ENCODE results near the gene DHRS12. TPM values are rescaled to one million over a fixed set of nuclear protein-coding genes. Genes with fewer than 3 reads are reported as not detected.

Gene DHRS12
- polyA plus RNA-seq, 4 donors = 20.3 to 21.9 (median 21.0) TPM

DNA sequence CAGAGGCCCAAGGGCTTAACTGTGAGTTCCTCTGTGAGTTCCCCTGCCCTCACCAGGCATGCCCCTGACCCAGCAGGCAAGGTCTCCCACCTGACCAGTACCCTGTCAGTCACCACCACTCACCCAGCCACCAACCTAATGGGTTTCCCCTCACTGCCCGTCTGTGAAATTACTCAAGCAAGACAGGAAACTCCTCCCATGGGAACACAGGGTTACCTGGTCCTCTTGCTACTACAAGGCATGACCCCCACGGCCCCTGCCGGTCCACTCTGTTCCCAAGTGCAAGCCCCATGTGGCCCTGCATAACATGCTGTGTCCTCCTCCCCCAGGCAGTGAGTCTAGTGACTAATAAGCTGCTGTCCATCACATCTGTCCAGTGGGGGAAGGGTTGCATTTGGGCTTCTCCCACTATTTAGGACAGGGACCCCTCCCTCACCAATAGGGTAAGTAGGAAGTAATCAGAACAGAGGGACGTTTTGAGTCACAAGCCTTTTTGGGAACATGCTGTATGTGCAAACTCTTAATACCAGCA is 8.0 kb upstream of the DHRS12 start:
- DNase-seq (ENCODE audit: low read depth in 4 of 4, low spot score in 2 of 4) = no peak

DNA sequence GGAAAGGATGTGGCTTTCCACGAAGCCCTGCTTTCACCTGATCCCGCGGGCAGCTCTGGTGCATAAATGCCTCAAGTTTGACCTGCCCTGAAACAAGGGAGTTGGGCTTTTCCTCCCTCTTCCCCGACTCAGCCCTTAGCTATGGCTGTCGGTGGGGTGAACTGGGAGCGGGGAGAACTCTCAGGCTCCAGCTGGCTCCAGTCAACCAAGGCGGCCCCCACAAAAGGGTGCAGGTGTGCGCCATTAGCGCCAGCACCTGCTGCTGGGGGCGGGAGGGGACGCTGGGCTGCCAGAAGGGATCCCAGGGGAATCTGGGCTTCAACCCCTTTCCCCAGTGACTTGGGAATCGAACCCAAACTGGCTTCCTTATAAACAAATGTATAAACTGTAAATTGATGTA is 7.1 kb upstream of the DHRS12 start:
- DNase-seq (ENCODE audit: low read depth in 4 of 4, low spot score in 2 of 4) = no peak

DNA sequence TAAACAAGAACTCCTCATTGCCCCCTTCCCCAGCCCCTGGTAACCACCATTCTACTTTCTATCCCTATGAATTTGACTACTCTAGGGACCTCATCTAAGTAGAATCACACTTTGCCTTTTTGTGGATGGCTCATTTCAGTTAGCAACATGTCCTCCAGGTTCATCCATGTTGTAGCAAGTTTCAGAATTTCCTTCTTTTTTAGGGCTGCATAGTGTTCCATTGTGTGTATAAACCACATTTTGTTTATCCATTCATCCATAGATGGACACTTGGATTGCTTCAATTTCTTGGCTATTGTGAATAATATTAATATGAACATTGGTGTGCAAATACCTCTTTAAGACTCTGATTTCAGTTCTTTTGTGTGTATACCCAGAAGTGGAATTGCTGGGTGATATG is 4.8 kb upstream of the DHRS12 start:
- no peak for DNase-seq (ENCODE audit: low read depth in 4 of 4, low spot score in 2 of 4)

DNA sequence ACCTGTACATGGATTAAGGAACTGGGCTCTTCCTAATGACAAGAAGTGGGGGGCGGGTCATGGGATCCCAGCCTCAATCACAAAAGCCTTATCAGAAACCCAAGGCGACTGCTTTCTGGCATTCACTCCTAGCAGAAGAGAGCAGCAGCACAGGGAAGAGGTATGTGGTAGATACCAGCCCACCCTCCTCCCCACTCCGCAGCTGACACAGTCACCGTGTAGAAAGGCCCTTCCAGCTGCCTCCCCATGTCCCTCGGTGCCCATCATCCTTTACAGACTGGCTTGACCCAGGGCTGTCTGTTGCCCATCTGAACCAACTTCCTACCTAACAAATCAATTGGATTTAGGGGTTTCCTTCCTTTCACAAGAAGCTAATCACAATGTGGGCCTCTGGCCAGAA is 3.1 kb upstream of the DHRS12 start:
- no peak for DNase-seq (ENCODE audit: low read depth in 4 of 4, low spot score in 2 of 4)

DNA sequence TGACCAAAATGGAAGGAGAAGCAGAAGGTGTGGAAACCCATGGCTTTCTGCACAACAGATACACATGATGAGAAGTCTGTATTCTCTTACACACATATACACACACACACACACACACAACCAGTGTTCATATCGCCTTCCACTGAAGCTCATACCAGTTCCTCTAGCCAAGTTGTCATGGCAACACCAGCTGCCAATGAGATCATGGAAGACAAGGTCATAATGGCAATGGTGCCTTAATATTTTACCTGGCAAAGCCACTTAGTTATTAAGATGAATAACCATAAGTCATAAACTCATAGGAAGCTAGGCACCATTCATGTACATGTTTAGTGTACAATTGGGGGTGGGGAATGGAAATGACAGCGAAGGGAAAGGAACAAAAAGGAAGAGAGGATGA is 2.6 kb upstream of the DHRS12 start:
- no peak for DNase-seq (ENCODE audit: low read depth in 4 of 4, low spot score in 2 of 4)

DNA sequence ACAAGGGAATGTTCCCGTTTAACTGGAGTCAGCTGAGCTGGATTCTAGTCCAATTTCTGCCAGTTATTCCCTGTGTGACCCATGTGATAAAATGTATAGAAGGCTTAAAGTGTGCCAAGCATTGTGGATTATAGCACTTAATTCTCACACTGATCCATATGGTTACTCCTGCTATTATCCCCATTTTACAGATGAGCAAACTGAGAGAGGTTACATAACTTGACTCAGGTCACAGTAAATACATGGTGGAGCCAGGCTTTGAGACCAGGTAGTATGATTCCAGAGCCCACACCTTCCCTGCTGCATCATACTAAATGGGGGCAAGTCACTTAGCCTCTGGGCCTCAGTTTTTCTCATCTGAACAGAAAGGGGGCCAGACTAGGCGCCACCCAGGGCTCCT is 2.0 kb upstream of the DHRS12 start:
- DNase-seq (ENCODE audit: low read depth in 4 of 4, low spot score in 2 of 4) = no peak

DNA sequence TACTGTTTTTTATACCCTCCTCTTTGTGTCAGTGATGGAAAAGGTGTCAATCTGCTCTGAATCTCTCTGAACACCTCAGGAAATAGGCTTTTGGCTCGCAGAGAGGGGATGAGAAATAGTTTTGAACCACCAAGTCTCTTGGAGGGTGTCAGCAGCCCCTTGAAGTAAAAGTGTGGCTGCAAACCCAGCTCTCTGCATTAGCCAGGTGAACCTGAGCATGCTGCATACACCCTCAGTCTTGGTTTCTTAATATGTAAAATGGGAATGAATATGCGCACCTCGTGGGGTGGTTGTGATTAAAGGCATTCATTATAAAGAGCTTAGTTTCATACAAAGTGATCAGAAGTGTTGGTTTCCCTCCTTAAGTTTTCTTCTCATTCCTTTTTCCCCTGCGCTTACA is 1.4 kb upstream of the DHRS12 start:
- DNase-seq (ENCODE audit: low read depth in 4 of 4, low spot score in 2 of 4) = no peak

DNA sequence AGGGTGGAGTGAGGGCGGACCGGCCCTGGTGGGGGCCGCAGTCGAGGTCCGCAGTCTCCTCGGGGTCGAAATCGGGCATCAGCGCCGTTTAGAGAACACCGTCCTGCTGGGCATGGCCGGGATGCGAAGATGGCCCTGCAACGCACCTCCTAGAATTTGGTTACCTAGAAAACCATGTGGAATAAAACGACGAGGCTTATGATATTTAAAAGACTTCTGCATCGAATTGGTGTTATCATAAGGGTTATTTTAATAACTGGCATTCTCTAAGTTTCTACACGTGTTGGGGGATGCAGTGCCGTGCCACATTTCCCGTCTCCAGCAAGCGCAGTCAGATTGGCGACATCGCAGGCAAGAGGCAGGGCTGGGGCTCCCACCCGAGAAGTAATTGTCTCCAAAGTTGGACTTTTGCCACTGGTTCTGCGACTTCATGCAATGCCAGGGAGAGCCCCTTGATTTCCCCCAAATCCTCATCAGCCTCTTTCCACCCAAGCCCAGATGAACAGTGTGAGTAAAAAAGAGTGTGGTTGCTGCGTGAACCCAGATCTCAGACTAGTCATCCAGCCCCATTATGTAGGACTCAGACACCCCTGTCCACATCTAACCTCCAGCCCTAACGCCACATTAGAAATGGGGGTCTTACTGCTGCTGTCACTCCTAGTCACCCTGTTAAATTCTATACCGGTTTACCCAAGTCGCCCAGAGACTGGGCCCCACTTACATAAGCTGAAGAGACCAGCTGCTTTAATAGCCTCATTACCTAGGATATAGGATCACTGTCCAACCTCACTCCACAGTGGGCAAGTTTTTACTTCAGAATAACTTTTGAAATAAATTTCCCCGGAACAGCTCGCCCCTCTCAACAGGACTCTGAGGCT is 571 bp upstream of the DHRS12 start:
- peak in 1 of 4 donors; percentile 42 for DNase-seq (ENCODE audit: low read depth in 4 of 4, low spot score in 2 of 4)

DNA sequence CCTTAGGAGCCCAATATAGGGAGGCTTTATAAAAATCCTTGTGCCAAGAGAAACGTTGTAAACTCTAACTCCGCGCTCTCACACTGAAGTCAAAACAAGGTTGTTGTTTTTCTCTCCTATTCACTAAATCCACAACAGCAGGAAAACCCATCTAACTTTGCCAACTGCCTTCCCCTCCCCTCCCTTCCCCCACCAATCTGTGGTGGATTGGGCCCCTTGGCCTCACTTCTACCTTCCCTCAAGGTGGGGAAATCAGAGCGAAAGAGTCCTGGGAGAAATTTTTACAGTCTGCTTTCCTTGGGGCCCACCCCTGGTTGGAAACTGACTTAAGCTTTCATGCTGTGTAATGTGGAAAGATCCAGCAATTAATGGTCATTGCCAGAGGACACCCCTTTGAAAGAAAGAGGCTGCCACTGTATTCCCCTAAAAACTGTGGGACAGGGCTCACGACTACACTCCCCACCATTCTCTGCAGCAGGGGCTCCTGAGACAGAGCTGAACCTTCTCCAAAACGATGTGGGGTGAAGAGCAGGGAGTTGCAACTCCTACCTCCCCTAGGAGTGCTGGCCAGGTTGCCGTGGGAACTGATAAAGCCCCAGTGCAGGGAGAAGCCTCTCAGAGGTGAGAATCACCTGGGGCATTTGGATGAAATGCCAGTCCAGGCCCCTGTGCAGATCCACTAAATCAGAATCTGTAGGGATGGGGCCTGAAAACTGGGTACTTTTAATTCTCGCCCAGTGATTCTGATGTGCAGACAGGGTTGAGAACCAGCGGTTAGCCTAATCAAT is 1.1 kb downstream of the DHRS12 start:
- DNase-seq (ENCODE audit: low read depth in 4 of 4, low spot score in 2 of 4) = no peak

DNA sequence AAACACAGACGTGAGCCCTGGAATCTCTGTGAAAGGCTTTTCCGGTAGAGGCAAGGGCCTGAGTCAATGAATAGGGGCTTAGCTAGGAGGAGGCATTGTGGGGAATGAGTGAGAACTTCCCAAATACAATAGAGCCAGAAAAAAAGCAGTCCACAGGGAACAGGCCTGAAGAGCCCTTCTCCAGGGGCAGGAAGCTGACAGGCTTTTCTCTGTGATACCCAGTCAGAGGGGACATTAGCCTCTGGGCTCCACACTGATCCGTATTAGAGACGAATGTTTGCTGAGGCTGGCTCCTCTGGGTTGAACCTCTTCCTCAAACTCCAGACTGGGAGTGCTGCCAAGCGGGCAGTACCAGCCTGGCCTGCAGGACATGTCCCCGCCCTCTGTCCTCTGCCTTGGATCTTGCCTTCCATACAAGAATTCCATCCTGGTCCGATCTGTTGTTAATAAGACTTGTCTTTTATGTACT is 2.3 kb downstream of the DHRS12 start:
- DNase-seq (ENCODE audit: low read depth in 4 of 4, low spot score in 2 of 4) = no peak

DNA sequence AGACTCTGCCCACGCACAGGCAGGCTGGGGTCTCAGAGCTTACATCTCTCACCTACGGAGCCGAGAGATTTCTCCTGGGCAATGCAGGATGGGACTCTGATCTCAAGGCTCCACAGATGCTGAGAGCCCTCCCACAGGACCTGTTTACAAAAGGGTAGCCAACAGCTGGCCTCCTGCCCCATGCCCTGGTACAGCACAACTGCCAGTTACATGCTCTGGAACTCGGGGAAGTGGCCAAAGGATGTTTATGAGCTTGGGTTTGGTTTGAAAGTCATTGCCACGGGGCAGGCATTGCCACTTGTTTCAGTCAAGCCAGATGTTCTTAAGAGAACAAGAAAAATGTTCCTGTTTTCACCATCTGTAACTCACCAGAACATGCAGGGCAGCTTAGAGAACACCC is 3.5 kb downstream of the DHRS12 start:
- no peak for DNase-seq (ENCODE audit: low read depth in 4 of 4, low spot score in 2 of 4)

DNA sequence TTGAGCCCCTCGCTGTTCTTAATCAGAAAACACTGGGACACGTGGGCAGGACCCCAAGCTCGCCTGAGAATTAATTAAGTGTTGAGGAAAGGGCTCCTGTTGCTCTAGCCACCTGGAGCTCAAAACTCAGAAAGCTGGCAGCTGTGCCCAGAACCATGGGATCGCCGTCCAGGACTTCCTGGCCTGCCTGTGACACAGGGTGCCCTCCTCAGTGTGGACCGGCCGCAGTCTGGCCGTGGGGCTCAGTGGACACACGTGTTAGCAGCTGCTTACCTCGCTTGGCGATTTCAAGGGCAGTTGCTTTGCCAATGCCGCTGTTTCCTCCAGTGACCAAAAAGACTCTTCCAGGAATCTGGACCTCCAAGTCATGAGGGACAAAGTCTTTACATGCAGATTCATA is 4.7 kb downstream of the DHRS12 start:
- no peak for DNase-seq (ENCODE audit: low read depth in 4 of 4, low spot score in 2 of 4)

DNA sequence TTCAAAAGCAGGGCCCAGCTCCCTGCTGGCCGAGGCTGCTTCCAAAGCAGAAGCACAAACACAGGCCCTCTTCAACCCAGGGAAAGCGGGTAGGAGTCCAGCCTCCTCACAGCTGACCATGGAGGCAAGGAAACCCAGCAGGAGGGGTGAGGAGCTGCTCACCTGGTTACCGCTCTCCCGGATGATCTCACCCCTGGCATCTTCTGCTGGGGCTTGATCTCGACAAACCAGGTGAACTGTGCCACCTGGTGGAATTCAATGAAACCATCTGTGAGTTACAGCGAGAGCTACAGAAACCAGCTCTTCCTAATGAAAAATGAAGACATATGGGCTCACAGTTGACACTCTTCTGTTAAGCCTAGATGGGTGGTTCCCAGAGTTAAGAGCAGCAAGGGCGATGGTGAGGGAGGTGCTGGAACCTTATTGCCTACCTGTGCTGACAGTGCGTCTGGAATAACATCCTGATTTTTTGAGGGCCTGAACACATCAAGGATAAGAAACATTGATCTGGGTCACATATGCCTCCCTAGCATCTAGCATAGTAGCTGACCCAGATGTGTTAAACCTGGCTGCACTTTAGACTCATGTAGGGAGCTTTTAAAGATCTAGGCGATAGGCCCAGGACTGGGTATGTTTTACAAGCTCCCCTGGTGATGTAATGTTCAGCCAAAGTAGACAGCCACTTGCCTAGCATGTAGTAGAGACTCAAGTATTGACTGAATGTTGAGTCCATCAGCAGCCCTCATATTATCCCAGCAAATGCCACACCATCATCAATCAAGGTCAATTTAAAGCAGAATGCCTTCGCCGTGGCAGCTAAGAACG is 6.1 kb downstream of the DHRS12 start:
- peak in 1 of 4 donors; percentile 64 for DNase-seq (ENCODE audit: low read depth in 4 of 4, low spot score in 2 of 4)

DNA sequence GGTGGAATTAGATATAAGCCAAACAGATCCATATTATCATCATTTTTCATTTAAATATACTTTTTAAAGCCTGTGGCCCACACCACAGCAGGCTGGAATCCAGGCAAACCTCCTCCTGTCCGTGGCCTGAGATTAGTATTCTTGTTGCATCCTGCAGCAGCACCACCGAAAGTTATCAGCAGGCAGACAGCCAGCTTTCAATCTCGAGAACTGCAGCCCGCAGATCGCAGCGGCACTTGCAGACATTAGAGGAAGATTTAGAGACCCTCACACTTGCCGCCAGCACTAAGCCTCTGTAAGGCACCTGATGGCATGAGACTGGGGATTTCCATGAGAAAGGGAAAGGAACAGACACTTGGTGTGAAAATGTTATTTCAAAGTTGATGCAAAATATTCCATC is 7.4 kb downstream of the DHRS12 start:
- no peak for DNase-seq (ENCODE audit: low read depth in 4 of 4, low spot score in 2 of 4)

DNA sequence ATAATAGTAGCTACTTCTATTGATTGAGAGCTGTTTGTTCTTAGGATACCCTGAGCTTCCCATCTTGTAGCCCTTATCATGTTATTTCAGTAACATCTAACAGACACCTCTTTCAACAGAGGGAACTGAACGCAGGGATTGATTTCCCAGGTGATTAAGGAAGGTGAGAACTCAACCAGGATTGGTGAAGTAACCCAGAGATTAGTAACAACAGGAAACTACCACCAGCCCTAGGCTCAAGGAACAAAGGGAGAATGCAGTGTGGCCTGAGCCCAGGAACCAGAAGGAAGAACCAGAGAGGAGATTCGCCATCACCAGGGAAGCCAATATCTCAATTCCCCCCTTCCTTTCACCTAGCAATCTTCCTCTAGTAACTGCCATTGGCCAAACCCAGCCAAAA is 8.5 kb downstream of the DHRS12 start:
- no peak for DNase-seq (ENCODE audit: low read depth in 4 of 4, low spot score in 2 of 4)

DNA sequence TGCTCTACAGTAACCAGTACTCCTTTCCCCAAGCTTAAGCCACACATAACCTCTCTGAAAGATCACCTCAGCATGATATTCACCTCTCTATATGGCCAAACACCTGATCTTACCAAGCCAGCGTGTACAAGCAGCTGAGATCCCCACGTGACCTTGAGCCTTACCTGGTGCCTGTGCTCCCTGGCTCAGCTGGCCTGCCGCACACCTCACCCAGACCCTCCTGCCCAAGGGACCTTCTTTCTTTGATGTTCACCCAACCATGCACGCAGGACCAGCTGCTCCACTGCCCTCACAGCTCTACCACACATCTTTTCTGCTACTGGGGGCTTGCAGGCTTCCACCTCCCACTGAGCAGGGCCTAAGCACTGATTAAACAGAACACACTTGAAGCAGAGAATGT is 9.0 kb downstream of the DHRS12 start:
- DNase-seq (ENCODE audit: low read depth in 4 of 4, low spot score in 2 of 4) = no peak

DNA sequence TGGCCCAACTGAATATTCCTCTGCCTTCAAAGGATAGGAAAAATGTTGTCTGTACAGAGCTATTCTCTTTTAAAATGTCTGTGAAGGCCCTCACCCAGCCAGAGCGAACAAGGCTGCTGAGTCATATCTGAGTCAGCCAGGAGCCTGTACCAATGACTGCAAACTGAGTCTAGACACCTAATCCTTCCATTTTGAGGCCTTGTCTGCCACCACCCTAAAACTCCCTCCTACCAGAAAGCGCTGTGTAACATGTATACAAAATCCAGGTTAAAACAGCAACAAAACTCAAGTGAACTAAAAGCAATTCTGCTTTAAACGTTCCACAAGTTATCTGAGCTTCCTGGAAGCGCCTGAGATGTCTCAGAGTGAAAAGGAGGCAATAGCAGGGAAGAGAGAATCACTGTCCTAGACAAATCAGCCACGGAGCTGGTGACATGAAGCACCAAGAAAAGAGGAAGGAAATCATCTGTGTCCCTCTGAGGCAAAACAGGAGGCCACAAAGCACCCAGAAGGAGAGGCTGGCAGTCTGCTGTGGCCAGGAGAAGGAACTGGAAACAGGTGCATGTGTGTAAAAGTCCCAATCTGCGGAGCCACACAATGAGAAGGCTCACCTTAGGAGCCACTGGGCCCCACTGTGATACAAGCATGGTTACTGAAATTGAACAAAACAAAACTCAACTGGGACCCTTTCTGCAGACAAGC is 10.2 kb downstream of the DHRS12 start:
- no peak for DNase-seq (ENCODE audit: low read depth in 4 of 4, low spot score in 2 of 4)

DNA sequence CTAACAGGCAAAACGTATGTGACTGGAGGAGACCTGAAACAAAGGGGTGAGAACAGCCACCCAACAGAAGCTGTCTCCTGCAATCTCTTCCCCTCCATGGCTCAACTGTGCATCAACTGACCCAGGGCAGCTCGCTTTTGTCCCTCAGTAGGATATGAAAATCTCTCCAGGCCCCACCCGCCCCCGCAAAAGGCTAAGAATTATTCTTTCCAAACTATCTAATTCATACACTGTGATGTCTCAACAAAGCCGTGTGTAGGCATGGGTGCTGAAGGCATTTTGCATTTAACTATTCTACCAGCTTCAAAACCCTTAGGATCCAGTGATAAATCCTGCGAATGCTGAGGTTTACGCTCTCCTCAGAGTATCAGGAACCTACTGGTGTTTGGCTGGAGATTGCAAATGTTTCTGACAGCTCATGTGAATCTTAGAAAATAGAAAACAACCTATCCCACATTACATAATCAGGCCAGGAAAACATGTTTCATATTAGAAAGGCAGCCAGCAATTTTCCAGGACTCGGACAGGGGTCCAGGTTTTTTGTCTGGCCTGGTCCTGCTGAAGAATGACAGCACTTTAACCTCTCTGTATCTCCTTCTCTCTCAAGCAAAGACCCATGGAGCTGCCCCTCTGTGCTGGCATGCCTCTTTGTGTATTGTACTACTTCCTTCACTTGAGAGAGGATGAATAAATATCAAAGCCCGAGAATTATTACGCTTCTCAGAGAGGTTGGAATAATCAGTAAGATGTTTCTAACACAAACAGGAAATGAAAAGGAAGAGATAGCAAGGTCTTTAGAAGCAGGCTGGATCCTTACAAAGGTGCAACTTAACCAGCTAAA is 17.3 kb downstream of the DHRS12 start:
- DNase-seq (ENCODE audit: low read depth in 4 of 4, low spot score in 2 of 4) = no peak

DNA sequence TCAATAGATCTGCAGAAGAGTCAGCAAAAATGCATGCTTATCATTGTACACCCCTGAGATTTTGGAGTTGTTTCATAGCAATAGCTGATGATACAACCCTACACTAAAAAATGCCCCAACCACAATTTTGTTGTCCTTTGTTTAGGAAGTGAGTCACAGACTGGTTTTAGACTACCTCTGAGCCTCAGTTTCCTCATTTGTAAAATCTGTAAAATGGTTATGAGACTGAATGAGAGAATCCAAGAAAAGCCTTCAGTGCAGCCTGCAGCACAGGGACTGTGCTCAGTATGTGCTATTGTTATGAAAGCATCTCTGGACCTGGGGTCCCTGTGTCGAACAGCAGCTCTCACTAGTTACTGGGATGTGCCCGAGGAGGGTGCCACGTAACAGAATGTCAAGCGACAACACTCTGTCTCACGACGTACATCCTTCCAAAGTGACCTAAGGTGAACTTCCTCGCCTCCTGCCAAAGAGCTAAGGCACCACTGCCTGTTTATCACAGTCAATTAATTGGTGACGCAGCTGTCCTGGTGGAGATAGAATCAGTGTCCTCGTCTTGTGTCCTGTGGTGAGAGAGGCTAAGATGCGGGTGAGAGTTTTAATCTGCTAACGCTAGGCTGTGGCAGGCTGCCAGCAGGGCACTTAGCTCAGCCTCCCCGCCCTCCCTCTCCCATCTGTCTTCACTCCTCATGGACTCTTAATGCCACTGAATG is 18.1 kb downstream of the DHRS12 start:
- no peak for DNase-seq (ENCODE audit: low read depth in 4 of 4, low spot score in 2 of 4)
